Neuron (in vitro differentiated cells): ENCODE measurements around the gene USP20.

ENCODE experiments used
- H2AFZ ChIP-seq: one replicate; pipeline ENCODE4 v1.6.1; 2013; ENCODE audit warnings: low read depth, mild to moderate bottlenecking, inconsistent platforms, low read length, moderate library complexity
- H3K27me3 ChIP-seq: one replicate; pipeline ENCODE4 v1.6.1; 2013; ENCODE audit warnings: low read length; ENCODE audit not compliant: insufficient read depth
- H3K36me3 ChIP-seq: one replicate; pipeline ENCODE4 v1.6.1; 2013; ENCODE audit warnings: low read length; ENCODE audit not compliant: insufficient read depth
- H3K4me1 ChIP-seq: one replicate; pipeline ENCODE4 v1.6.1; 2013; ENCODE audit warnings: low read length; ENCODE audit not compliant: insufficient read depth
- H3K4me3 ChIP-seq: 2 replicates; pipeline ENCODE4 v1.5.1; 2013; ENCODE audit warnings: mild to moderate bottlenecking, low read length, moderate library complexity
- H3K9me3 ChIP-seq: one replicate; pipeline ENCODE4 v1.6.1; 2013; ENCODE audit warnings: low read length

USP20 gene

GRCh38 chr9:129828969-129829368 is 6.3 kb upstream of the USP20 start:
- no peak overlapping the region for H3K4me3 ChIP-seq
- H3K9me3 ChIP-seq = no peaks in the 10 kb centered on the region
- no peak overlapping the region for H2AFZ ChIP-seq
- H3K36me3 ChIP-seq = peaks cover 50% of the 10 kb centered on the region
- no peaks in the 10 kb centered on the region for H3K27me3 ChIP-seq
- H3K4me1 ChIP-seq = peaks cover under 1% of the 10 kb centered on the region

DNA sequence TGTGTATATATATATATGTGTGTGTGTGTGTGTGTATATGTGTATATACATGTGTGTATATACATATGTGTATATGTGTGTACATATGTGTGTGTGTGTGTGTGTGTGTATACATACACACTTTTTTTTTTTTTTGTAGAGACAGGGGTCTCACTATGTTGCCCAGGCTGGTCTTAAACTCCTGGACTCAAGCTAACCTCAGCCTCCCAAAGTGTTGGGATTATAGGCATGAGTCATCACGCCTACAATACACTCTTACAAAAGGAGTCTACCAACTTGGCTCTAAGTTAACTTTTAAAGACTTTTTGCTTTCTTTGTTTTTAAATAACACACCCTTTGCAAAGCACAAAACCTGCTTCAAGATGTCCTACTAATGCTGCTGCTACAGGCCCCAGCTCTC is 2.3 kb upstream of the USP20 start:
- H3K4me1 ChIP-seq = peaks cover 14% of the 10 kb centered on the region
- H3K4me3 ChIP-seq = no peak overlapping the region
- no peak overlapping the region for H2AFZ ChIP-seq
- no peaks in the 10 kb centered on the region for H3K9me3 ChIP-seq
- peaks cover 42% of the 10 kb centered on the region for H3K36me3 ChIP-seq
- H3K27me3 ChIP-seq = no peaks in the 10 kb centered on the region

DNA sequence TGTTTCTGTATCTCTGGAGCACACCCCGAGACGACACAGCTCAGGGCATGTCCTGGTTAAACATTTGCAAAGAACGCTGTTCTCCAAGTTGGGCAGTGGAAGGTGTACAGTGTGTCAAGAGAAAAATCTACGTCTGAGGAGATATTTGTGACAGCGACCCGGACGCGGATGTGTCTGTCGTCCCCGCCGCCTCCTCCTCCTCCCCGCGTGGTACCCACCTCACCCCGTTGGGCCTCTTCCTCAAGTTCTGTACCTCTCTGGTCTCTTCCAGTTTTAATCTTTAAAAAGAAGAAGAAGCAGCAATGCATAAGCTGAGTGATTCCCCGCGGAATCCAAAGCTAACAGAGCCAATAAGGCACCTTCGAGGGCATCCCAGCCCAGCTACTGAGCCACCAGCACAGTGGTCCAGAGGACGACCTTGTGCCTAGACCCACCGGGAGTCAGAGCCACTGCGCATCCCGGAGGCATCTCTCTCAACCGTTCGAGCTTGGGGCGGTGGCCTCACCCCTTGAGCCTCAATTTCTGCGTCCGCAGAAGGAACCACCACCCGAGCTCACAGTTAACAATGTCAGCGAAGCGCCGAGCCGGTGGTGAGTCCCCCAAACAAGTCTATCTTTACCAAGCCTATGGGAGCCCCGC is 650 bp upstream of the USP20 start:
- Histone ChIP-seq H2AFZ (peak overlapping the region; percentile 100), H3K27me3 (no peaks in the 10 kb centered on the region), H3K4me1 (peaks cover 14% of the 10 kb centered on the region)

GRCh38 chr9:129835860-129836223 is 584 bp downstream of the USP20 start:
- no peaks in the 10 kb centered on the region for H3K9me3 ChIP-seq
- peak overlapping the region; percentile 92 for H3K4me3 ChIP-seq
- no peaks in the 10 kb centered on the region for H3K27me3 ChIP-seq
- H2AFZ ChIP-seq = peak overlapping the region; percentile 100
- H3K4me1 ChIP-seq = peaks cover 15% of the 10 kb centered on the region
- H3K36me3 ChIP-seq = peaks cover 19% of the 10 kb centered on the region

More for the DNA sequence above, 650 bp upstream of the USP20 start:
- H3K36me3 ChIP-seq = peaks cover 29% of the 10 kb centered on the region
- no peaks in the 10 kb centered on the region for H3K9me3 ChIP-seq
- peak overlapping the region; percentile 92 for H3K4me3 ChIP-seq

- H3K9me3 ChIP-seq = no peaks in the 10 kb centered on the region
- H3K27me3 ChIP-seq = no peaks in the 10 kb centered on the region
- H2AFZ ChIP-seq = no peak overlapping the region
- peak overlapping the region; percentile 92 for H3K4me3 ChIP-seq
- peaks cover 21% of the 10 kb centered on the region for H3K4me1 ChIP-seq
- H3K36me3 ChIP-seq = peaks cover 13% of the 10 kb centered on the region
Observed at GRCh38 chr9:129836311-129837007, 1.2 kb downstream of the USP20 start.

DNA sequence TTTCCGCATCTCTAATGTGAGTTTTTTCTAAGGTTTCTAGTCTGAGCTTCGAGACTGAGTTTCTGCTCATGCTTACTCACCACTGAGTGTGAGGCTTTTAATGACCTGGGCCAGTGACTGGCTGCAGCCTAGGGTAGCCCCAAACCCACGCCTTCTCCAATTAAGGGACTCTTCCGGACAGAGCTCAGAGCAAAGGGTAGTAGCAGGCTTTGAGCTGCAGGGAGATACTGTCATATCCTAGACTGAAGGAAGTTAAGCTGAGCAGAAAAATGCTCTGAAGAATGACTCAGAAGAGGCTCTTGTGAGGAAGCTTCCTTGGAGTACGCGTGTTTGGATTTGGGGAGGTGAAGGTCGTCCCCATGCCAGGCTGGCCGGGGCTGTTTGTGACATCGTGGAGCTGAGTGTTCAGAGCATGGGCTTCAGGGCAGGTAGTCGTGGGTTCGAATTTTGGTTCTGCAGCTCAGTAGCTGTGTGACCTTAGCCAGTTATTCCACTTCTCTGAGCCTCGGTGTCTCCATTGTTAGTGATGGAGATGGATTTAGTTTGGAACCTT is 3.5 kb downstream of the USP20 start:
- peaks cover 23% of the 10 kb centered on the region for H3K4me1 ChIP-seq
- H3K4me3 ChIP-seq = no peak overlapping the region
- H3K36me3 ChIP-seq = no peaks in the 10 kb centered on the region
- H3K9me3 ChIP-seq = no peaks in the 10 kb centered on the region
- H3K27me3 ChIP-seq = no peaks in the 10 kb centered on the region
- no peak overlapping the region for H2AFZ ChIP-seq

GRCh38 chr9:129839324-129840023 is 4.2 kb downstream of the USP20 start:
- peaks cover 18% of the 10 kb centered on the region for H3K4me1 ChIP-seq
- no peaks in the 10 kb centered on the region for H3K27me3 ChIP-seq
- no peak overlapping the region for H2AFZ ChIP-seq
- H3K4me3 ChIP-seq = no peak overlapping the region
- no peaks in the 10 kb centered on the region for H3K9me3 ChIP-seq
- H3K36me3 ChIP-seq = no peaks in the 10 kb centered on the region

DNA sequence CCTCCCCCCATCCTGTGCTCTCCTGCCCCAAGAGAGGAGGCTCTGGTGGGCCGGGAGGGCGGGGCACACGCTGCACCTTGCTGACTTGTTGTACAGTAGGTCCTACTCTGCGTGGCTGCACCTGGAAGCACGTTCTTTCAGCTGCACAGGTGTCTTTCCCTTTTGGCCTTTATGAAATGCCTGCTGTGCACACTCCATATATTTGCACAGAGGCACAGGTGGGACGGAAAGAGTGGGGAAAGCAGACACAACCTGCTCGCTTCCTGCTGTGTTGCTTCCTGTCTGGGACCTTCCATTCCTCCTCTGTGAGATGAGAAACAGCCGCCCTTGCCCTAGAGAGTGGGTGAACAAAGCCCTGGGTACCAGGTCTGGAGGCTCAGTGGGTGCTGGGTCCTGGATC is 4.8 kb downstream of the USP20 start:
- Histone ChIP-seq H3K4me1 (peaks cover 16% of the 10 kb centered on the region), H3K4me3 (no peak overlapping the region), H3K27me3 (no peaks in the 10 kb centered on the region), H3K36me3 (no peaks in the 10 kb centered on the region), H3K9me3 (no peaks in the 10 kb centered on the region), H2AFZ (no peak overlapping the region)

GRCh38 chr9:129841071-129841470 is 5.8 kb downstream of the USP20 start:
- Histone ChIP-seq H3K4me3 (no peak overlapping the region), H3K27me3 (no peaks in the 10 kb centered on the region), H3K36me3 (no peaks in the 10 kb centered on the region), H3K4me1 (peaks cover 14% of the 10 kb centered on the region), H3K9me3 (no peaks in the 10 kb centered on the region), H2AFZ (no peak overlapping the region)

DNA sequence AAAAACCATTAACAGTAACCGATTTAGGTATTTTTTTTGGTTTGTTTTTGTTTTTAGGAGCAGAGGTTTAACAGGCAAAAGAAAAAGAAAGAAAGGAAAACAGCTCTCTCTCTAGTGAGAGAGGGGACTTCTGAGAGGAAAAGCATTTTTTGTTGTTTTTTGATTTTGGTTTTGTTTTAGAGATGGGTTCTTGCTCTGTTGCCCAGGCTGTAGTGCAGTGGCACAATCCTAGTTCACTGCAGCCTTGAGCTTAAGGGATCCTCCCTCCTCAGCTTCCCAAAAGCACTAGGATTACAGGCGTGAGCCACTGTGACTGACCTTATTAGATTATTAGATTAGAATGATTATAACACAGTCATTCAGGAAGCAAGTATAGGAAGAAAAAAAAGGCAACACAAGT is 10.1 kb downstream of the USP20 start:
- H3K4me1 ChIP-seq = peaks cover 9% of the 10 kb centered on the region
- H3K4me3 ChIP-seq = no peak overlapping the region
- no peaks in the 10 kb centered on the region for H3K9me3 ChIP-seq
- H3K27me3 ChIP-seq = no peaks in the 10 kb centered on the region
- H2AFZ ChIP-seq = no peak overlapping the region
- H3K36me3 ChIP-seq = peaks cover 5% of the 10 kb centered on the region

DNA sequence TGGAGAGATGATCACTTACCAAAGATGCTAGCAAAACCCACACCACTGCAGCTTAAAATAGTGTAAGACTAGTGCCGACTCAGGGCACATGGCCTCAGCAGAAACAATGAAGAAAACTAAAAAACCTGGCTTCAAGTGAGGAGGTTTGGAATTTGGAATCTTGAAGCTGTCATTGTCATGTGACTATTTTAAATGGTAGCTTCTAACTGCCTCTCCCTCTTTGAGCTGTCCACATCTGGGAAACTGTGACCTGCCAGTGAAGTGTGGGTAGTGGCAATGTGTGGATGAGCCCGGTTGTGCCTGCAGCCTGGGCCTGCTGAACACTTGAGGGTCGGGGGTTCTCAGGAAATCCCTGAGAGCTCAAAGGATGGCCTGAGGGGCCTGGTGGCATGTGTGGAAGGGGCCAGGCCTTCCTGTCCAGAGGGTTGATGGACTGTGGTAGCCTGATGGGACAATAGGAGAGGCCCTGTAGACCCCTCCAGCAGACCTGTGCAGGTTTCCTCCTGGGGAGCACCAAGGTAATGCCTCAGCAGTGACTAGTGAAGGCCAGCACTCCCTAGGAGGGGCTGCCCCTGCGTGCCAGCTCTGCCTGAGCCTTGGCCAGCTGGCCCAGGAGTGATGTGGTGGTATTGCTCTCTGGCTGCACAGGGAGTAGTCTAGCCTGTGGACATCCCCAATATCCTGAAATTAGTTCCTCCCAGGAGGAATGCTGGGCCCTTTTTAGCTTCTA is 13.6 kb downstream of the USP20 start:
- Histone ChIP-seq H3K27me3 (no peaks in the 10 kb centered on the region), H3K36me3 (peaks cover 30% of the 10 kb centered on the region), H3K4me3 (no peak overlapping the region), H3K4me1 (no peaks in the 10 kb centered on the region), H3K9me3 (no peaks in the 10 kb centered on the region), H2AFZ (no peak overlapping the region)

DNA sequence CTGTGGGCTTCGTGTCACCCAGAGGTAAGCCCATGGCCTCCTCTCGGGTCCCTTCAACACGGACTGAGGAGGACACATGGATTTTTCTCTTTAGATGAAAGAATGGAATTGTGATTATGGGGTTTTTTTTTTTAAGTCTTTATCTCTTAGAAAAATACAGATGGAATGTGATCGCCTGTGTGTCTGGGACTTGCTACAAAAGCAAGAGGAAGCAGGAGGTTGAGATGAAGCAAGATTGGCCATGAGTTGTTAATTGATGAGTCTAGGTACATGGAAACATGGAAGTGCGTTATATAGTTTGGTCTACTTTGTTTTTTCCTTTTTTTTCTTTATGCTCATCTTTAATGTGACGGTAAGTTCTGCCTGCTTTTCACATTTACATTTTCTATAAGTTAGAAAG is 14.6 kb downstream of the USP20 start:
- peaks cover 39% of the 10 kb centered on the region for H3K36me3 ChIP-seq
- H2AFZ ChIP-seq = no peak overlapping the region
- H3K4me1 ChIP-seq = no peaks in the 10 kb centered on the region
- no peaks in the 10 kb centered on the region for H3K9me3 ChIP-seq
- no peaks in the 10 kb centered on the region for H3K27me3 ChIP-seq
- H3K4me3 ChIP-seq = no peak overlapping the region
